Measurements from ENCODE around the gene KCNK6.

Gene KCNK6

DNA sequence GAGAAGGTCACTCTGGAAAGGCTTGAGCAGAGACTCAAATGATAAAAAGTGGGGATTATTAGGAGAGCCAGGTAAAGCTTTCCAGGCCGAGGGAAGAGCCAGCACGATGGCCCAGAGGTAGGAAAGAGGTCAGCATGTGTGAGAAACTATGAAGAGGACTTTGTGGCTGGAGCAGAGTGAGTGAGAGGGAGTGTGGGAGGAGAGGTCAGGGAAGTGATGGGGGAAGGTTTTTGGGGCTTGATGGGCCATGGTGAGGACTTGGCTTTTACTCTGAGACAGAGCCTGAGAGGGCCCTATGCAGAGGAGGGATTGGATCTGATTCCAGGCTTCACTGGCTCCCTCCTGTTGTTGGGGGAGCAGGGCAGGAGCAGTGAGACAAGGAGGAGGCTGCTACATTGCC is 21.3 kb downstream of the KCNK6 start:
- no peak overlapping the region for H3K9ac ChIP-seq (ENCODE audit: insufficient read length)
- no peak overlapping the region for H3K27ac ChIP-seq
- no peaks in the 10 kb centered on the region for H3K9me3 ChIP-seq (ENCODE audit: low read depth, low read length)
- no peak for DNase-seq (ENCODE audit: low read depth, low spot score)
- no peak overlapping the region for H3K4me3 ChIP-seq
- no peaks in the 10 kb centered on the region for H3K36me3 ChIP-seq (ENCODE audit: insufficient read depth, low read length)
- TF ChIP-seq EZH2 (IDR thresholded peaks at IDR 0.05) = no peak
- TF ChIP-seq POLR2AphosphoS5 (IDR thresholded peaks at IDR 0.05; ENCODE audit: borderline replicate concordance, low read depth, low read length) = no peak
- TF ChIP-seq FOXP2 (optimal IDR thresholded peaks at IDR 0.05; ENCODE audit: control extremely low read depth, extremely low read length, insufficient read depth) = no peak

GRCh38 chr19:38346837-38347236 is 27.2 kb downstream of the KCNK6 start:
- no peak for TF ChIP-seq POLR2AphosphoS5 (IDR thresholded peaks at IDR 0.05; ENCODE audit: borderline replicate concordance, low read depth, low read length)
- no peak for TF ChIP-seq EZH2 (IDR thresholded peaks at IDR 0.05)
- TF ChIP-seq FOXP2 (optimal IDR thresholded peaks at IDR 0.05; ENCODE audit: control extremely low read depth, extremely low read length, insufficient read depth) = no peak
- no peak for DNase-seq (ENCODE audit: low read depth, low spot score)
- no peak overlapping the region for H3K9ac ChIP-seq (ENCODE audit: insufficient read length)
- H3K36me3 ChIP-seq (ENCODE audit: insufficient read depth, low read length) = no peaks in the 10 kb centered on the region
- H3K9me3 ChIP-seq (ENCODE audit: low read depth, low read length) = no peaks in the 10 kb centered on the region
- H3K27ac ChIP-seq = no peak overlapping the region
- no peak overlapping the region for H3K4me3 ChIP-seq

- DNase-seq (ENCODE audit: low read depth, low spot score) = no peak
- no peak overlapping the region for H3K4me3 ChIP-seq
- H3K9me3 ChIP-seq (ENCODE audit: low read depth, low read length) = no peaks in the 10 kb centered on the region
- no peaks in the 10 kb centered on the region for H3K36me3 ChIP-seq (ENCODE audit: insufficient read depth, low read length)
- H3K9ac ChIP-seq (ENCODE audit: insufficient read length) = no peak overlapping the region
- TF ChIP-seq FOXP2 (optimal IDR thresholded peaks at IDR 0.05; ENCODE audit: control extremely low read depth, extremely low read length, insufficient read depth) (no peak), POLR2AphosphoS5 (IDR thresholded peaks at IDR 0.05; ENCODE audit: borderline replicate concordance, low read depth, low read length) (no peak), EZH2 (IDR thresholded peaks at IDR 0.05) (no peak)
- H3K27ac ChIP-seq = no peak overlapping the region
Measured at GRCh38 chr19:38350883-38351282, 31.2 kb downstream of the KCNK6 start.

GRCh38 chr19:38351865-38352395 is 32.3 kb downstream of the KCNK6 start:
- Histone ChIP-seq H3K36me3 (ENCODE audit: insufficient read depth, low read length) (no peaks in the 10 kb centered on the region), H3K9me3 (ENCODE audit: low read depth, low read length) (no peaks in the 10 kb centered on the region), H3K27ac (no peak overlapping the region), H3K9ac (ENCODE audit: insufficient read length) (no peak overlapping the region), H3K4me3 (no peak overlapping the region)
- DNase-seq (ENCODE audit: low read depth, low spot score) = no peak
- no peak for TF ChIP-seq POLR2AphosphoS5 (IDR thresholded peaks at IDR 0.05; ENCODE audit: borderline replicate concordance, low read depth, low read length)
- TF ChIP-seq FOXP2 (optimal IDR thresholded peaks at IDR 0.05; ENCODE audit: control extremely low read depth, extremely low read length, insufficient read depth) = no peak

GRCh38 chr19:38352611-38353010 is 33.0 kb downstream of the KCNK6 start:
- H3K36me3 ChIP-seq (ENCODE audit: insufficient read depth, low read length) = no peaks in the 10 kb centered on the region
- no peak overlapping the region for H3K4me3 ChIP-seq
- no peaks in the 10 kb centered on the region for H3K9me3 ChIP-seq (ENCODE audit: low read depth, low read length)
- H3K27ac ChIP-seq = no peak overlapping the region
- TF ChIP-seq POLR2AphosphoS5 (IDR thresholded peaks at IDR 0.05; ENCODE audit: borderline replicate concordance, low read depth, low read length) (no peak), FOXP2 (optimal IDR thresholded peaks at IDR 0.05; ENCODE audit: control extremely low read depth, extremely low read length, insufficient read depth) (no peak), EZH2 (IDR thresholded peaks at IDR 0.05) (no peak)
- DNase-seq (ENCODE audit: low read depth, low spot score) = no peak
- H3K9ac ChIP-seq (ENCODE audit: insufficient read length) = no peak overlapping the region

- H3K9ac ChIP-seq (ENCODE audit: insufficient read length) = no peak overlapping the region
- no peaks in the 10 kb centered on the region for H3K36me3 ChIP-seq (ENCODE audit: insufficient read depth, low read length)
- no peak overlapping the region for H3K27ac ChIP-seq
- no peak overlapping the region for H3K4me3 ChIP-seq
- DNase-seq (ENCODE audit: low read depth, low spot score) = no peak
- H3K9me3 ChIP-seq (ENCODE audit: low read depth, low read length) = no peaks in the 10 kb centered on the region
- no peak for TF ChIP-seq FOXP2 (optimal IDR thresholded peaks at IDR 0.05; ENCODE audit: control extremely low read depth, extremely low read length, insufficient read depth)
- no peak for TF ChIP-seq EZH2 (IDR thresholded peaks at IDR 0.05)
- no peak for TF ChIP-seq POLR2AphosphoS5 (IDR thresholded peaks at IDR 0.05; ENCODE audit: borderline replicate concordance, low read depth, low read length)
Measured at GRCh38 chr19:38355728-38356725, 36.4 kb downstream of the KCNK6 start.

DNA sequence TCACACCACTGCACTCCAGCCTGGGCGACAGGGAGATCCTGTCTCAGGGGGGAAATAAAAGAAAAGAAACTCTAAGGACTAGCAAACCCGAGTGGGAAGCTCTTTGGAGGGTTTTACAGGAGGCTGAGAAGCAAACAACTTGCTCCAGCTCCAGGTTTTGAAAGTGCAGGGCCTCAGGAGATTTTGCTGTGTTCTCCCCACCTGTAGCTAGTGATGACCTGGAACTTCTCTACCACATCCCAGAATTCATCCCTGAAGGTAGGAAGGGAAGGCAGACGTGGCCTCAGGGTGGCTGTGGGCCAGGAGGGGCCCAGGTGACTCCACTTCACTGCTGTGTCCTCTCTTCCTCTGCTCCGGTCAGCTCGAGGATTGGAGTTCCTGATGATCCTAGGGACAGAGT is 38.4 kb downstream of the KCNK6 start:
- DNase-seq (ENCODE audit: low read depth, low spot score) = no peak
- Histone ChIP-seq H3K27ac (no peak overlapping the region), H3K4me3 (no peak overlapping the region), H3K36me3 (ENCODE audit: insufficient read depth, low read length) (no peaks in the 10 kb centered on the region), H3K9ac (ENCODE audit: insufficient read length) (no peak overlapping the region), H3K9me3 (ENCODE audit: low read depth, low read length) (no peaks in the 10 kb centered on the region)
- TF ChIP-seq EZH2 (IDR thresholded peaks at IDR 0.05) (no peak), POLR2AphosphoS5 (IDR thresholded peaks at IDR 0.05; ENCODE audit: borderline replicate concordance, low read depth, low read length) (no peak), FOXP2 (optimal IDR thresholded peaks at IDR 0.05; ENCODE audit: control extremely low read depth, extremely low read length, insufficient read depth) (no peak)

DNA sequence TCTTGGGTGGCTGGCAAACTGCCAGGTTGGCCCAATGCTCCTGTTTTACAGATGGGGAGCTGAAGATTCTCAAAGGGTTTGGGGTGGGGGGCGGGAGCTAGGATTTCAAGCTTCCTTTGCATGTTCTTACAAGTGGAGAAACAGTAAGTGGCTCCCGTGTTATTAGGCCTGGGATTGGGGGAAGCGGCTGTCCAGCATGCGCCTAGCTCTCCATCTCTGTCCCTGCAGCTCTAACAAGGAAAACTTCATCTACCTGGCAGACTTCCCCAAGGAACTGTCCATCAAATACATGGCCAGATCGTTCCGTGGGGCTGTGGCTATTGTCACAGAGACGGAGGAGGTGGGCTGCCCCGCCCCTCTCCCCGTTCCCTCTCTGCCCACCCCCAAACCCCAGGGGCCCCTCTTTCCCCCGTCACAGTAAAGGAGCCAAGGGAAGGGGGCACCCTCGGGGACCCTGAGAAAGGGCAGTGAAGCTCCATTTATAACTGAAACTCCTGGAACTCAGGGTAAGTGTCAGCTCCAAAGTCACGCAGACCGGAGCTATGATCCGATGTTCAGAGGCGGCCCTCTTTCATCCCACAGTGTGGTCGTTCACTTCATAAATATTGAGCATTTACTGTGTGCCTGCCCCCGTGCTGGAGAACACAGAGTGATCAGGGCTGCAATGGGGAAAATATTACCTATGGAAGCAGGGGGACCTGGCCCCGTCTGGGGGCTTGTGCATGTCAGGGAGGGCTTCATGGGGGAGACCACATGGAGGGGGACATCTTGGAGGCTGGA is 39.8 kb downstream of the KCNK6 start:
- H3K9me3 ChIP-seq (ENCODE audit: low read depth, low read length) = no peaks in the 10 kb centered on the region
- no peaks in the 10 kb centered on the region for H3K36me3 ChIP-seq (ENCODE audit: insufficient read depth, low read length)
- no peak for DNase-seq (ENCODE audit: low read depth, low spot score)

More for the DNA sequence above, 39.8 kb downstream of the KCNK6 start:
- TF ChIP-seq EZH2 (IDR thresholded peaks at IDR 0.05) = no peak
- no peak for TF ChIP-seq POLR2AphosphoS5 (IDR thresholded peaks at IDR 0.05; ENCODE audit: borderline replicate concordance, low read depth, low read length)
- no peak overlapping the region for H3K9ac ChIP-seq (ENCODE audit: insufficient read length)
- H3K27ac ChIP-seq = no peak overlapping the region
- H3K4me3 ChIP-seq = no peak overlapping the region
